ENCODE measurements around the gene ACOXL.

The ACOXL gene

GRCh38 chr2:111134055-111134454 lies 401.7 kb downstream of the ACOXL start:
- no peaks in the 10 kb centered on the region for H3K9me3 ChIP-seq (ENCODE audit: control insufficient read depth, low read length)
- H3K4me1 ChIP-seq (ENCODE audit: control insufficient read depth, insufficient read depth, low read length): peaks cover 10% of the 10 kb centered on the region
- peaks cover 26% of the 10 kb centered on the region for H3K36me3 ChIP-seq (ENCODE audit: control insufficient read depth, insufficient read depth, low read length)
- no peak overlapping the region for H3K27ac ChIP-seq (ENCODE audit: insufficient read depth, low read depth, low read length, poor library complexity, severe bottlenecking)
- no peaks in the 10 kb centered on the region for H3K27me3 ChIP-seq (ENCODE audit: control insufficient read depth, insufficient read depth, low read length, poor library complexity, severe bottlenecking)
- no peak overlapping the region for H3K4me3 ChIP-seq (ENCODE audit: insufficient read depth, low read depth, low read length)
- 78 to 100% methylated on average over 2 of the region's 2 CpGs for WGBS, 2 experiments

- H3K4me3 ChIP-seq (ENCODE audit: insufficient read depth, low read depth, low read length): no peak overlapping the region
- WGBS, 2 experiments: 89 to 96% methylated on average over 2 to 3 of the region's 3 CpGs
- no peaks in the 10 kb centered on the region for H3K9me3 ChIP-seq (ENCODE audit: control insufficient read depth, low read length)
- peaks cover 16% of the 10 kb centered on the region for H3K36me3 ChIP-seq (ENCODE audit: control insufficient read depth, insufficient read depth, low read length)
- H3K4me1 ChIP-seq (ENCODE audit: control insufficient read depth, insufficient read depth, low read length): peaks cover 10% of the 10 kb centered on the region
- no peak overlapping the region for H3K27ac ChIP-seq (ENCODE audit: insufficient read depth, low read depth, low read length, poor library complexity, severe bottlenecking)
- H3K27me3 ChIP-seq (ENCODE audit: control insufficient read depth, insufficient read depth, low read length, poor library complexity, severe bottlenecking): no peaks in the 10 kb centered on the region
Measured at GRCh38 chr2:111135237-111135909, 403.0 kb downstream of the ACOXL start.

- Histone ChIP-seq H3K9me3 (ENCODE audit: control insufficient read depth, low read length) (no peaks in the 10 kb centered on the region), H3K27me3 (ENCODE audit: control insufficient read depth, insufficient read depth, low read length, poor library complexity, severe bottlenecking) (no peaks in the 10 kb centered on the region), H3K27ac (ENCODE audit: insufficient read depth, low read depth, low read length, poor library complexity, severe bottlenecking) (no peak overlapping the region), H3K4me3 (ENCODE audit: insufficient read depth, low read depth, low read length) (no peak overlapping the region), H3K4me1 (ENCODE audit: control insufficient read depth, insufficient read depth, low read length) (peaks cover 10% of the 10 kb centered on the region), H3K36me3 (ENCODE audit: control insufficient read depth, insufficient read depth, low read length) (peaks cover 16% of the 10 kb centered on the region)
- WGBS, 2 experiments: 63% methylated on average over 9 of the region's 9 CpGs
Measured at GRCh38 chr2:111135910-111136297, 403.5 kb downstream of the ACOXL start.

GRCh38 chr2:111138839-111139238 lies 406.5 kb downstream of the ACOXL start:
- H3K27ac ChIP-seq (ENCODE audit: insufficient read depth, low read depth, low read length, poor library complexity, severe bottlenecking): no peak overlapping the region
- H3K27me3 ChIP-seq (ENCODE audit: control insufficient read depth, insufficient read depth, low read length, poor library complexity, severe bottlenecking): no peaks in the 10 kb centered on the region
- H3K9me3 ChIP-seq (ENCODE audit: control insufficient read depth, low read length): no peaks in the 10 kb centered on the region
- WGBS, 2 experiments: 94 to 95% methylated on average over 5 of the region's 5 CpGs
- H3K4me1 ChIP-seq (ENCODE audit: control insufficient read depth, insufficient read depth, low read length): peaks cover 10% of the 10 kb centered on the region
- no peak overlapping the region for H3K4me3 ChIP-seq (ENCODE audit: insufficient read depth, low read depth, low read length)
- peaks cover 17% of the 10 kb centered on the region for H3K36me3 ChIP-seq (ENCODE audit: control insufficient read depth, insufficient read depth, low read length)

GRCh38 chr2:111139637-111140317 lies 407.4 kb downstream of the ACOXL start:
- 95 to 98% methylated on average over 11 to 12 of the region's 12 CpGs for WGBS, 2 experiments
- Histone ChIP-seq H3K4me1 (ENCODE audit: control insufficient read depth, insufficient read depth, low read length) (peaks cover 10% of the 10 kb centered on the region), H3K27ac (ENCODE audit: insufficient read depth, low read depth, low read length, poor library complexity, severe bottlenecking) (no peak overlapping the region), H3K4me3 (ENCODE audit: insufficient read depth, low read depth, low read length) (no peak overlapping the region), H3K27me3 (ENCODE audit: control insufficient read depth, insufficient read depth, low read length, poor library complexity, severe bottlenecking) (no peaks in the 10 kb centered on the region), H3K36me3 (ENCODE audit: control insufficient read depth, insufficient read depth, low read length) (peaks cover 13% of the 10 kb centered on the region), H3K9me3 (ENCODE audit: control insufficient read depth, low read length) (no peaks in the 10 kb centered on the region)

- Histone ChIP-seq H3K4me1 (ENCODE audit: control insufficient read depth, insufficient read depth, low read length) (peaks cover 2% of the 10 kb centered on the region), H3K9me3 (ENCODE audit: control insufficient read depth, low read length) (no peaks in the 10 kb centered on the region), H3K4me3 (ENCODE audit: insufficient read depth, low read depth, low read length) (no peak overlapping the region), H3K27me3 (ENCODE audit: control insufficient read depth, insufficient read depth, low read length, poor library complexity, severe bottlenecking) (no peaks in the 10 kb centered on the region), H3K27ac (ENCODE audit: insufficient read depth, low read depth, low read length, poor library complexity, severe bottlenecking) (no peak overlapping the region), H3K36me3 (ENCODE audit: control insufficient read depth, insufficient read depth, low read length) (peaks cover 12% of the 10 kb centered on the region)
- whole genome bisulfite sequencing, 2 experiments: 94 to 97% methylated on average over 4 of the region's 4 CpGs
Measured at GRCh38 chr2:111140815-111141214, 408.4 kb downstream of the ACOXL start.

- WGBS, 2 experiments: 86 to 100% methylated on average over 1 of the region's 1 CpG
- Histone ChIP-seq H3K27me3 (ENCODE audit: control insufficient read depth, insufficient read depth, low read length, poor library complexity, severe bottlenecking) (no peaks in the 10 kb centered on the region), H3K27ac (ENCODE audit: insufficient read depth, low read depth, low read length, poor library complexity, severe bottlenecking) (no peak overlapping the region), H3K36me3 (ENCODE audit: control insufficient read depth, insufficient read depth, low read length) (peaks cover 12% of the 10 kb centered on the region), H3K4me1 (ENCODE audit: control insufficient read depth, insufficient read depth, low read length) (peaks cover 7% of the 10 kb centered on the region), H3K9me3 (ENCODE audit: control insufficient read depth, low read length) (no peaks in the 10 kb centered on the region), H3K4me3 (ENCODE audit: insufficient read depth, low read depth, low read length) (no peak overlapping the region)
Measured at GRCh38 chr2:111142101-111142500, 409.7 kb downstream of the ACOXL start.

- WGBS, 2 experiments: 92 to 94% methylated on average over 10 of the region's 10 CpGs
Measured at GRCh38 chr2:111143107-111143842, 410.9 kb downstream of the ACOXL start.

GRCh38 chr2:111143843-111144198 lies 411.4 kb downstream of the ACOXL start:
- Histone ChIP-seq H3K36me3 (ENCODE audit: control insufficient read depth, insufficient read depth, low read length) (peaks cover 10% of the 10 kb centered on the region), H3K4me3 (ENCODE audit: insufficient read depth, low read depth, low read length) (no peak overlapping the region), H3K4me1 (ENCODE audit: control insufficient read depth, insufficient read depth, low read length) (peaks cover 12% of the 10 kb centered on the region), H3K9me3 (ENCODE audit: control insufficient read depth, low read length) (no peaks in the 10 kb centered on the region), H3K27ac (ENCODE audit: insufficient read depth, low read depth, low read length, poor library complexity, severe bottlenecking) (no peak overlapping the region), H3K27me3 (ENCODE audit: control insufficient read depth, insufficient read depth, low read length, poor library complexity, severe bottlenecking) (no peaks in the 10 kb centered on the region)
- WGBS, 2 experiments: 100% methylated on average over 1 of the region's 1 CpG

More at GRCh38 chr2:111143107-111143842, 410.9 kb downstream of the ACOXL start:
- no peak overlapping the region for H3K27ac ChIP-seq (ENCODE audit: insufficient read depth, low read depth, low read length, poor library complexity, severe bottlenecking)
- no peaks in the 10 kb centered on the region for H3K9me3 ChIP-seq (ENCODE audit: control insufficient read depth, low read length)
- H3K36me3 ChIP-seq (ENCODE audit: control insufficient read depth, insufficient read depth, low read length): peaks cover 12% of the 10 kb centered on the region
- H3K4me1 ChIP-seq (ENCODE audit: control insufficient read depth, insufficient read depth, low read length): peaks cover 12% of the 10 kb centered on the region
- H3K4me3 ChIP-seq (ENCODE audit: insufficient read depth, low read depth, low read length): no peak overlapping the region
- H3K27me3 ChIP-seq (ENCODE audit: control insufficient read depth, insufficient read depth, low read length, poor library complexity, severe bottlenecking): no peaks in the 10 kb centered on the region

GRCh38 chr2:111145103-111145760 lies 412.9 kb downstream of the ACOXL start:
- Histone ChIP-seq H3K27ac (ENCODE audit: insufficient read depth, low read depth, low read length, poor library complexity, severe bottlenecking) (no peak overlapping the region), H3K4me3 (ENCODE audit: insufficient read depth, low read depth, low read length) (no peak overlapping the region), H3K27me3 (ENCODE audit: control insufficient read depth, insufficient read depth, low read length, poor library complexity, severe bottlenecking) (no peaks in the 10 kb centered on the region), H3K36me3 (ENCODE audit: control insufficient read depth, insufficient read depth, low read length) (peaks cover 10% of the 10 kb centered on the region), H3K9me3 (ENCODE audit: control insufficient read depth, low read length) (no peaks in the 10 kb centered on the region), H3K4me1 (ENCODE audit: control insufficient read depth, insufficient read depth, low read length) (peaks cover 12% of the 10 kb centered on the region)
- 90 to 93% methylated on average over 6 to 7 of the region's 7 CpGs for WGBS, 2 experiments

All from ectodermal cell (in vitro differentiated cells).